IMR-90 (cell line): ENCODE measurements around the gene CHST8. TPM values are rescaled to one million over a fixed set of nuclear protein-coding genes. Genes with fewer than 3 reads are reported as not detected.

Source experiments
- ATAC-seq: fragments of 200-7000 bp; cut with Tn5 transposase; 2 replicates; pipeline ENCODE4 v1.9.1; 2020; ENCODE audit warnings: low read depth, mild to moderate bottlenecking, moderate library complexity
- BruUV-seq: library from RNA; stranded (reverse); fragments of 400-500 nt; replicated peaks from 2 replicates; lab custom pipeline; 2021; lab: Mats Ljungman, UMichigan
- CTCF ChIA-PET: fragments of 300-600 bp; formaldehyde crosslinking; extraction: SDS; loops from one replicate; lab custom pipeline; 2021; ENCODE audit warnings: antibody characterized with exemption; lab: Yijun Ruan, JAX
- POLR2A ChIA-PET: fragments of 300-600 bp; sonication (Branson Sonifier 250); formaldehyde crosslinking; loops from one replicate; lab custom pipeline; 2022; ENCODE audit warnings: antibody characterized with exemption; ENCODE audit not compliant: unreplicated experiment; lab: Charles Lee
- DNase-seq: peaks from one replicate; pipeline ENCODE4 v3.0.0; 2013
- H2AFZ ChIP-seq: replicated peaks from 2 replicates; pipeline ENCODE3; 2013; ENCODE audit warnings: low read length, mild to moderate bottlenecking; ENCODE audit not compliant: poor library complexity
- H2AK5ac ChIP-seq: 2 replicates; pipeline ENCODE4 v1.6.1; 2013; ENCODE audit warnings: low read depth, low read length, inconsistent platforms
- H2AK9ac ChIP-seq: replicated peaks from 2 replicates; pipeline ENCODE3; 2013; ENCODE audit warnings: mild to moderate bottlenecking, low read depth, low read length, moderate library complexity; ENCODE audit not compliant: poor library complexity
- H2BK120ac ChIP-seq: 2 replicates; pipeline ENCODE4 v1.6.1; 2013; ENCODE audit warnings: low read depth, low read length, inconsistent platforms
- H2BK15ac ChIP-seq: 3 replicates; pipeline ENCODE4 v1.6.1; 2013; ENCODE audit warnings: low read depth, low read length, inconsistent platforms
- H2BK20ac ChIP-seq: 2 replicates; pipeline ENCODE4 v1.6.1; 2013; ENCODE audit warnings: low read depth, mild to moderate bottlenecking, inconsistent platforms, low read length, moderate library complexity
- H2BK5ac ChIP-seq: 2 replicates; pipeline ENCODE4 v1.6.1; 2013; ENCODE audit warnings: mild to moderate bottlenecking, low read depth, low read length, inconsistent platforms; ENCODE audit not compliant: poor library complexity, severe bottlenecking
- H3K14ac ChIP-seq: replicated peaks from 2 replicates; pipeline ENCODE4 v1.6.1; 2013; ENCODE audit warnings: low read depth, low read length, inconsistent platforms
- H3K18ac ChIP-seq: 2 replicates; pipeline ENCODE4 v1.6.1; 2013; ENCODE audit warnings: low read depth, low read length, control low read depth
- H3K23ac ChIP-seq: 2 replicates; pipeline ENCODE4 v1.6.1; 2013; ENCODE audit warnings: low read depth, low read length, inconsistent platforms
- H3K27ac ChIP-seq: 2 replicates; pipeline ENCODE4 v1.5.1; 2013; ENCODE audit warnings: mild to moderate bottlenecking, control low read depth, low read length; ENCODE audit not compliant: insufficient read depth
- H3K27me3 ChIP-seq: 2 replicates; pipeline ENCODE4 v1.6.1; 2013; ENCODE audit warnings: low read length; ENCODE audit not compliant: control insufficient read depth, insufficient read depth
- H3K36me3 ChIP-seq: 2 replicates; pipeline ENCODE4 v1.6.1; 2013; ENCODE audit warnings: low read length, mixed read lengths; ENCODE audit not compliant: control insufficient read depth, insufficient read depth
- H3K4ac ChIP-seq: 2 replicates; pipeline ENCODE4 v1.6.1; 2013; ENCODE audit warnings: low read depth, low read length, inconsistent platforms
- H3K4me1 ChIP-seq: 2 replicates; pipeline ENCODE4 v1.6.1; 2013; ENCODE audit warnings: low read length, mixed read lengths; ENCODE audit not compliant: control insufficient read depth, insufficient read depth
- H3K4me2 ChIP-seq: 2 replicates; pipeline ENCODE4 v1.6.1; 2013; ENCODE audit warnings: low read depth, mild to moderate bottlenecking, control low read depth, low read length, moderate library complexity
- H3K4me3 ChIP-seq: 2 replicates; pipeline ENCODE4 v1.5.1; 2013; ENCODE audit warnings: low read depth, mild to moderate bottlenecking, control low read depth, low read length, moderate library complexity; ENCODE audit not compliant: insufficient read depth
- H3K56ac ChIP-seq: 2 replicates; pipeline ENCODE4 v1.6.1; 2013; ENCODE audit warnings: low read length, inconsistent platforms; ENCODE audit not compliant: insufficient read depth; ENCODE audit errors: extremely low read depth
- H3K79me1 ChIP-seq, 2 experiments: 2 replicates each; pipeline ENCODE4 v1.6.1; 2013; ENCODE audit warnings: low read length in 2 of 2, inconsistent platforms in 1 of 2, low read depth in 1 of 2
- H3K9ac ChIP-seq: 2 replicates; pipeline ENCODE4 v1.6.1; 2013; ENCODE audit warnings: low read depth, low read length, control low read depth
- H3K9me1 ChIP-seq: 2 replicates; pipeline ENCODE4 v1.6.1; 2013; ENCODE audit warnings: low read length, inconsistent platforms; ENCODE audit not compliant: insufficient read depth
- H3K9me3 ChIP-seq: 2 replicates; pipeline ENCODE4 v1.6.1; 2013; ENCODE audit warnings: low read length; ENCODE audit not compliant: control insufficient read depth, insufficient read depth
- H4K20me1 ChIP-seq: 2 replicates; pipeline ENCODE4 v1.6.1; 2013; ENCODE audit warnings: low read length, inconsistent platforms; ENCODE audit not compliant: insufficient read depth
- H4K5ac ChIP-seq: 2 replicates; pipeline ENCODE4 v1.6.1; 2013; ENCODE audit warnings: mild to moderate bottlenecking, low read depth, low read length, control low read depth
- H4K8ac ChIP-seq, 2 experiments: 2 replicates each; pipeline ENCODE4 v1.6.1; 2013; ENCODE audit warnings: low read depth in 2 of 2, low read length in 2 of 2, control low read depth in 1 of 2, inconsistent platforms in 1 of 2
- H4K91ac ChIP-seq: 2 replicates; pipeline ENCODE4 v1.6.1; 2013; ENCODE audit warnings: low read depth, low read length, inconsistent platforms; ENCODE audit not compliant: insufficient read depth
- CEBPB ChIP-seq: IDR thresholded peaks from 2 replicates; pipeline ENCODE4 v1.6.1; 2012; ENCODE audit warnings: low read depth, low read length, improper control_type of control experiment
- CHD1 ChIP-seq: IDR thresholded peaks from 2 replicates; pipeline ENCODE4 v1.6.1; 2012; ENCODE audit warnings: low read depth, low read length, improper control_type of control experiment
- FOS ChIP-seq: fragments of 150-350 bp; IDR thresholded peaks from 2 replicates; pipeline ENCODE4 v1.6.1; 2016; ENCODE audit warnings: low read depth, low read length
- MAFK ChIP-seq: IDR thresholded peaks from 2 replicates; pipeline ENCODE4 v1.6.1; 2012; ENCODE audit warnings: low read depth, low read length, improper control_type of control experiment
- MAZ ChIP-seq: IDR thresholded peaks from 2 replicates; pipeline ENCODE4 v1.6.1; 2012; ENCODE audit warnings: low read depth, mild to moderate bottlenecking, low read length, improper control_type of control experiment, moderate library complexity, borderline replicate concordance
- NFE2L2 ChIP-seq: fragments of 150-350 bp; IDR thresholded peaks from 2 replicates; pipeline ENCODE4 v1.6.1; 2016; ENCODE audit warnings: low read depth, mild to moderate bottlenecking, low read length
- POLR2A ChIP-seq: IDR thresholded peaks from 2 replicates; pipeline ENCODE4 v1.6.1; 2012; ENCODE audit warnings: mild to moderate bottlenecking, low read depth, low read length
- RAD21 ChIP-seq: IDR thresholded peaks from 2 replicates; pipeline ENCODE4 v1.6.1; 2012; ENCODE audit warnings: low read length, improper control_type of control experiment
- RCOR1 ChIP-seq: IDR thresholded peaks from 2 replicates; pipeline ENCODE4 v1.6.1; 2012; ENCODE audit warnings: mild to moderate bottlenecking, low read length, improper control_type of control experiment; ENCODE audit not compliant: insufficient replicate concordance
- RFX5 ChIP-seq: IDR thresholded peaks from 2 replicates; pipeline ENCODE4 v1.8.0; 2012; ENCODE audit warnings: low read depth, mild to moderate bottlenecking, low read length, moderate library complexity
- SMC3 ChIP-seq: fragments of 150-350 bp; IDR thresholded peaks from 2 replicates; pipeline ENCODE4 v1.6.1; 2016; ENCODE audit warnings: low read depth, mild to moderate bottlenecking, antibody characterized with exemption, low read length, moderate library complexity
- WGBS, 2 experiments: methylation state at CpG; one replicate each; pipeline versions ENCODE4 v1.1.5 to v1.1.7; 2013; ENCODE audit warnings: missing lambda C conversion rate in 2 of 2; ENCODE audit not compliant: insufficient read length in 1 of 2; ENCODE audit errors: extremely low coverage in 2 of 2; 5-methylcytosine and 5-hydroxymethylcytosine counted together
- dilution Hi-C: fragments of 300-500 bp; cut with HindIII; formaldehyde crosslinking; loops from one replicate; pipeline ENCODE4 v1.14.3; 2018; ENCODE audit warnings: low sequenced_read_pairs; ENCODE audit not compliant: unreplicated experiment
- in situ Hi-C: fragments of 300-500 bp; cut with MboI; formaldehyde crosslinking; loops from 3 replicates; pipeline ENCODE4 v1.14.3; 2019; ENCODE audit warnings: low sequenced_read_pairs, inconsistent platforms, mixed read lengths
- intact Hi-C: fragments of 100-400 bp; cut with micrococcal nuclease; formaldehyde crosslinking; loops from 2 replicates; pipeline ENCODE4 v1.10.0; 2022
- polyA plus RNA-seq, 3 experiments: library from polyadenylated mRNA; depleted of rRNA; stranded (reverse); fragments of >200 nt; gene quantifications; 2 replicates each; pipeline ENCODE4 v1.2.3, GENCODE V29; 2012; ENCODE audit warnings: low replicate concordance in 1 of 3
- total RNA-seq: library from RNA; depleted of rRNA; stranded (reverse); fragments of >200 nt; gene quantifications from 2 replicates; pipeline ENCODE4 v1.2.3, GENCODE V29; 2012
- TF ChIP-seq, protein P1 (sequence below): fragments of 150-350 bp; IDR thresholded peaks from 2 replicates; pipeline ENCODE4 v1.6.1; 2016; ENCODE audit warnings: low read depth, mild to moderate bottlenecking, low read length, moderate library complexity, borderline replicate concordance
- TF ChIP-seq, protein P2 (sequence below): fragments of 150-350 bp; IDR thresholded peaks from 2 replicates; pipeline ENCODE4 v1.6.1; 2017; ENCODE audit warnings: mild to moderate bottlenecking, antibody characterized with exemption, low read length, low read depth
- TF ChIP-seq, protein P3 (sequence below): conservative IDR thresholded peaks from 2 replicates; pipeline ENCODE4 v1.5.1; 2012; ENCODE audit warnings: mild to moderate bottlenecking, low read depth, low read length, improper control_type of control experiment

The CHST8 gene
- total and polyA plus RNA-seq, 2 of the 4 experiments (the other 2 are of a cell fraction), result not detected

DNA sequence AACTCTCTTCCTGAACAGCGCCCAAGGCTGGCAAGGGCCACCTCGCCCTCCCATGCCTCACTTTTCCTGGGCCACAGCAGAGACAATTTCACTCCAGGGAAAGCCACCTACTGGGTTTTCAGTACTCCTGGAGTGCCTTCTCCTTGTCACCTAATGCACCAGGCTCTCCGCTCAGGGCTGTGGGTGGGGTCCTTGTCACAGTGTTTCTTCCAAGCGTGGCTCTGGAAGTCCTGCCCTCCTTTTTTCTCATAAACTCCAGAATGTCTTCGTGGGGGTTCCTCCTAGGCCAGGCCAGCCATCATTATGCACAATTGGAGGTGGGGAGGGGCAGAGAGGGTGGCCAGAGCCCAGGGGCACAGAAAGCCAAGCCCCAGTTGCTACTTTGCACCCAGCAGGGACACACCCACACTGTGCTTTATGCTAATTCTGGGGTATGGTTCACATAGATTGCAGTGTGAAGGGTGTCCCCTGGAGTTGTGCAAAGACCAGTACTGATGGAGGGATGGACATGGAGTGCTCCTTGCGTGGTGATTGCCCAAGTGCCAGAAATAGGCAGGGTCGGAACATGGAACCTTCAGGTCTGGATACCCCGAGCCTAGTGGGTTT, 78.8 kb downstream of the CHST8 start:
- Histone ChIP-seq H3K4me1 (no peaks in the 10 kb centered on the region), H3K4ac (no peak overlapping the region), H3K9ac (no peak overlapping the region), H2BK15ac (no peak overlapping the region), H2AFZ (no peak overlapping the region), H3K36me3 (no peaks in the 10 kb centered on the region), H3K18ac (no peak overlapping the region), H2BK20ac (no peak overlapping the region), H3K4me2 (no peak overlapping the region), H3K56ac (no peak overlapping the region), H3K27me3 (no peaks in the 10 kb centered on the region), H4K5ac (no peak overlapping the region), H3K9me3 (no peaks in the 10 kb centered on the region), H2AK5ac (no peak overlapping the region), H4K8ac (no peak overlapping the region), H4K91ac (no peak overlapping the region), H3K9me1 (no peaks in the 10 kb centered on the region), H2BK120ac (no peak overlapping the region), H3K27ac (no peak overlapping the region), H3K14ac (no peak overlapping the region), H2AK9ac (no peak overlapping the region), H2BK5ac (no peak overlapping the region), H3K4me3 (no peak overlapping the region), H3K23ac (no peak overlapping the region), H4K20me1 (no peaks in the 10 kb centered on the region), H3K79me1 (no peaks in the 10 kb centered on the region)
- WGBS, 2 experiments, result no CpG with 5 or more reads among the region's 8 CpGs
- DNase-seq (no peak), ATAC-seq (no peak)
- CTCF ChIA-PET, result no interaction called here
- intact Hi-C loops, result no loop called here
- POLR2A ChIA-PET, result no interaction called here
- in situ Hi-C loops, result no loop called here
- BruUV-seq, result no TSS peak
- dilution Hi-C loops, result no loop called here
- TF ChIP-seq, protein P1, sequence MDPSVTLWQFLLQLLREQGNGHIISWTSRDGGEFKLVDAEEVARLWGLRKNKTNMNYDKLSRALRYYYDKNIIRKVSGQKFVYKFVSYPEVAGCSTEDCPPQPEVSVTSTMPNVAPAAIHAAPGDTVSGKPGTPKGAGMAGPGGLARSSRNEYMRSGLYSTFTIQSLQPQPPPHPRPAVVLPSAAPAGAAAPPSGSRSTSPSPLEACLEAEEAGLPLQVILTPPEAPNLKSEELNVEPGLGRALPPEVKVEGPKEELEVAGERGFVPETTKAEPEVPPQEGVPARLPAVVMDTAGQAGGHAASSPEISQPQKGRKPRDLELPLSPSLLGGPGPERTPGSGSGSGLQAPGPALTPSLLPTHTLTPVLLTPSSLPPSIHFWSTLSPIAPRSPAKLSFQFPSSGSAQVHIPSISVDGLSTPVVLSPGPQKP, result no peak
- TF ChIP-seq CHD1, result no peak
- TF ChIP-seq POLR2A, result no peak
- TF ChIP-seq, protein P2, sequence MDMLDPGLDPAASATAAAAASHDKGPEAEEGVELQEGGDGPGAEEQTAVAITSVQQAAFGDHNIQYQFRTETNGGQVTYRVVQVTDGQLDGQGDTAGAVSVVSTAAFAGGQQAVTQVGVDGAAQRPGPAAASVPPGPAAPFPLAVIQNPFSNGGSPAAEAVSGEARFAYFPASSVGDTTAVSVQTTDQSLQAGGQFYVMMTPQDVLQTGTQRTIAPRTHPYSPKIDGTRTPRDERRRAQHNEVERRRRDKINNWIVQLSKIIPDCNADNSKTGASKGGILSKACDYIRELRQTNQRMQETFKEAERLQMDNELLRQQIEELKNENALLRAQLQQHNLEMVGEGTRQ, result no peak
- TF ChIP-seq, protein P3, sequence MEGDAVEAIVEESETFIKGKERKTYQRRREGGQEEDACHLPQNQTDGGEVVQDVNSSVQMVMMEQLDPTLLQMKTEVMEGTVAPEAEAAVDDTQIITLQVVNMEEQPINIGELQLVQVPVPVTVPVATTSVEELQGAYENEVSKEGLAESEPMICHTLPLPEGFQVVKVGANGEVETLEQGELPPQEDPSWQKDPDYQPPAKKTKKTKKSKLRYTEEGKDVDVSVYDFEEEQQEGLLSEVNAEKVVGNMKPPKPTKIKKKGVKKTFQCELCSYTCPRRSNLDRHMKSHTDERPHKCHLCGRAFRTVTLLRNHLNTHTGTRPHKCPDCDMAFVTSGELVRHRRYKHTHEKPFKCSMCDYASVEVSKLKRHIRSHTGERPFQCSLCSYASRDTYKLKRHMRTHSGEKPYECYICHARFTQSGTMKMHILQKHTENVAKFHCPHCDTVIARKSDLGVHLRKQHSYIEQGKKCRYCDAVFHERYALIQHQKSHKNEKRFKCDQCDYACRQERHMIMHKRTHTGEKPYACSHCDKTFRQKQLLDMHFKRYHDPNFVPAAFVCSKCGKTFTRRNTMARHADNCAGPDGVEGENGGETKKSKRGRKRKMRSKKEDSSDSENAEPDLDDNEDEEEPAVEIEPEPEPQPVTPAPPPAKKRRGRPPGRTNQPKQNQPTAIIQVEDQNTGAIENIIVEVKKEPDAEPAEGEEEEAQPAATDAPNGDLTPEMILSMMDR, result no peak
- TF ChIP-seq MAFK, result no peak
- no peak for TF ChIP-seq RAD21
- no peak for TF ChIP-seq RCOR1
- TF ChIP-seq NFE2L2, result no peak
- TF ChIP-seq MAZ, result no peak
- no peak for TF ChIP-seq RFX5
- TF ChIP-seq FOS, result no peak
- TF ChIP-seq CEBPB, result no peak
- TF ChIP-seq SMC3, result no peak
